ENCODE measurements around the gene CBLN3.

Gene CBLN3

GRCh38 chr14:24426912-24427536, 2.4 kb downstream of the CBLN3 start:
- no peak for DNase-seq (ENCODE audit: low read depth in 4 of 4, low spot score in 1 of 4)

GRCh38 chr14:24426150-24426911, 3.1 kb downstream of the CBLN3 start:
- DNase-seq (ENCODE audit: low read depth in 4 of 4, low spot score in 1 of 4) = no peak

GRCh38 chr14:24425704-24426103, 3.8 kb downstream of the CBLN3 start:
- DNase-seq (ENCODE audit: low read depth in 4 of 4, low spot score in 1 of 4) = no peak

- no peak for DNase-seq (ENCODE audit: low read depth in 4 of 4, low spot score in 1 of 4)
These were observed 6.5 kb downstream of the CBLN3 start for GRCh38 chr14:24422694-24423601.

GRCh38 chr14:24422261-24422660, 7.2 kb downstream of the CBLN3 start:
- no peak for DNase-seq (ENCODE audit: low read depth in 4 of 4, low spot score in 1 of 4)

- DNase-seq (ENCODE audit: low read depth in 4 of 4, low spot score in 1 of 4) = no peak
These were observed 11.0 kb downstream of the CBLN3 start for GRCh38 chr14:24418492-24418873.

GRCh38 chr14:24417832-24418491, 11.5 kb downstream of the CBLN3 start:
- no peak for DNase-seq (ENCODE audit: low read depth in 4 of 4, low spot score in 1 of 4)

- DNase-seq (ENCODE audit: low read depth in 4 of 4, low spot score in 1 of 4) = no peak
These were observed 12.4 kb downstream of the CBLN3 start for GRCh38 chr14:24416932-24417619.

GRCh38 chr14:24416254-24416931, 13.1 kb downstream of the CBLN3 start:
- no peak for DNase-seq (ENCODE audit: low read depth in 4 of 4, low spot score in 1 of 4)

- no peak for DNase-seq (ENCODE audit: low read depth in 4 of 4, low spot score in 1 of 4)
These were observed 13.8 kb downstream of the CBLN3 start for GRCh38 chr14:24415421-24416253.

- no peak for DNase-seq (ENCODE audit: low read depth in 4 of 4, low spot score in 1 of 4)
These were observed 14.6 kb downstream of the CBLN3 start for GRCh38 chr14:24414732-24415420.

GRCh38 chr14:24414077-24414476, 15.4 kb downstream of the CBLN3 start:
- DNase-seq (ENCODE audit: low read depth in 4 of 4, low spot score in 1 of 4) = no peak

GRCh38 chr14:24411443-24412389, 17.8 kb downstream of the CBLN3 start:
- DNase-seq (ENCODE audit: low read depth in 4 of 4, low spot score in 1 of 4) = no peak

- DNase-seq (ENCODE audit: low read depth in 4 of 4, low spot score in 1 of 4) = no peak
These were observed 19.5 kb downstream of the CBLN3 start for GRCh38 chr14:24409956-24410355.

- DNase-seq (ENCODE audit: low read depth in 4 of 4, low spot score in 1 of 4) = no peak
These were observed 20.3 kb downstream of the CBLN3 start for GRCh38 chr14:24409192-24409591.

- no peak for DNase-seq (ENCODE audit: low read depth in 4 of 4, low spot score in 1 of 4)
These were observed 20.7 kb downstream of the CBLN3 start for GRCh38 chr14:24408764-24409163.

- no peak for DNase-seq (ENCODE audit: low read depth in 4 of 4, low spot score in 1 of 4)
These were observed 21.7 kb downstream of the CBLN3 start for GRCh38 chr14:24407608-24408325.

Measured in stimulated activated CD4-positive, alpha-beta T cell treated with anti-CD3 and anti-CD28 coated beads, Interleukin-1b, Interleukin-23, amount 100 ng/mL, for 24 hours (primary cell).